Skeletal muscle satellite cell (primary cell): ENCODE results near the gene ABCA2.
A peak's percentile ranks its signal among the peaks of the same experiment; 100 is the strongest.
"Not testable (repeated sequence)": the region's sequence is repeated elsewhere in the genome, so short reads cannot be mapped to it uniquely, and the experiment has no call there.

Source experiments
- H3K27me3 ChIP-seq: 2 replicates; pipeline ENCODE4 v1.7.0; 2013; ENCODE audit warnings: low read length; ENCODE audit not compliant: control insufficient read depth, insufficient read depth
- H3K36me3 ChIP-seq: 2 replicates; pipeline ENCODE4 v1.7.0; 2013; ENCODE audit warnings: mild to moderate bottlenecking, control low read depth, low read length; ENCODE audit not compliant: insufficient read depth
- H3K4me1 ChIP-seq: 2 replicates; pipeline ENCODE4 v1.7.0; 2013; ENCODE audit warnings: low read length; ENCODE audit not compliant: control insufficient read depth, insufficient read depth
- H3K4me2 ChIP-seq: 2 replicates; pipeline ENCODE4 v1.7.0; 2013; ENCODE audit warnings: mild to moderate bottlenecking, low read length
- H3K4me3 ChIP-seq: 2 replicates; pipeline ENCODE4 v1.7.0; 2013; ENCODE audit warnings: low read length
- H3K9ac ChIP-seq: 2 replicates; pipeline ENCODE4 v1.7.0; 2013; ENCODE audit warnings: mild to moderate bottlenecking, low read depth, low read length, moderate library complexity
- H3K9me3 ChIP-seq: replicated peaks from 2 replicates; pipeline ENCODE4 v1.7.0; 2013; ENCODE audit warnings: mild to moderate bottlenecking, control low read depth, low read length

The ABCA2 gene

DNA sequence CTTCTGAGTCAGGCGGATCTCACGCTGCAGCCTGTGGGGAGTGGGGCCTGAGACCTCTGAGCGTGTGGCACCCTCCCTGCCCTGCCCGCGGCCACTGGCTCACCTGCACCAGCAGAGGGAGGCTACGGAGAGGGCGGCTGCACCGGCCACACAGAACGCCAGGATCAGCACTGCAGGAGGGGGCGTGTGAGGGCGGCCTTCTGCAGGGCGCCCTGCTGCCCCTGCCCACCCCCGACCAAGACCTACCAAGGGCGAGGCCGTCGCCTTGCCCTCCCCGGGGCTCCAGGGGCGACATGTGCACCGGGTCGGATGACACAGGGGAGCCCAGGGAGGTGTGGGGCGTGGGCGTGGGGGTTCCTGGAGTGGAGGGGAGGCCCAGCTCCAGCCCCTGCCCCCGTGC lies 12.5 kb upstream of the ABCA2 start:
- peaks cover 17% of the 10 kb centered on the region for H3K4me1 ChIP-seq
- no peak overlapping the region for H3K9ac ChIP-seq
- no peak overlapping the region for H3K4me3 ChIP-seq
- H3K9me3 ChIP-seq: no peaks in the 10 kb centered on the region
- H3K4me2 ChIP-seq: no peak overlapping the region
- H3K27me3 ChIP-seq: no peaks in the 10 kb centered on the region
- H3K36me3 ChIP-seq: peaks cover 13% of the 10 kb centered on the region

DNA sequence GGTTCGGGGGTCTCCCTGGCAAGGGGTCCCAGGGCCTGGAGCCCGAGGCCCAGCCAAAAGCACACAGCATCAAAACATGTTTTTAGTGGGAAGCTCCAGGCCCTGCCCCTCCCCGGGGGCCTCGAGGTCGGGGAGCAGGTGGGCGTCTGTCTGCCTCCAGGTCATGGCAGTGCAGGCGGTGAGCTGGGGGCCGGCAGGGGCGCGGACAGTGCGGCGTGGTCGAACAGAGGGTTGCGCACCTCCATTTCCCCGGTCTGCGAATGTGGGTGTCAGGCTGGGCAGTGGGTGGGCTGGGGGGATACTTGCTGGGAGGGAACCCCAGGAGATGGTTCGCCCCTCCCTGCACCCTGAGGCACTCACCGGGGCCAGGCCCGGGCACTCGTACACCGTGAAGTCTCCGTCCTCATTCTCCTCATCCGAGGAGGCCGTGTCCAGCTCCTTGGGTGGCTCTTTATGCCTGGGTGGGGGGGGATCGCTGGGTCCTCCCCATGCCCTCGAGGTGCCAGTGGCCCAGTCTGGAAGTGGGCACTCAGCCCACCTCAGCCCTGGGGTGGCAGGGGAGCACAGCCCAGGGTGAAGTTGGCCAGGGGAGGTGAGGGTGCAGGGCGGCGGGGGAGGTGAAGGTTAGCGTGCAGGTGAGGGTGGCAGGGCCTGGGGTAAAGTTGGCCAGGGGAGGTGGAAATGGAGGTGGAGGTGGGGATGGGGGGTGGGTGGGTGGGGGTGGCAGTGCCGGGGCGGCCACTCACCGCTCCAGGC lies 11.8 kb upstream of the ABCA2 start:
- Histone ChIP-seq H3K4me3 (no peak overlapping the region), H3K4me2 (no peak overlapping the region), H3K27me3 (no peaks in the 10 kb centered on the region), H3K9ac (no peak overlapping the region), H3K4me1 (peaks cover 14% of the 10 kb centered on the region), H3K36me3 (peaks cover 13% of the 10 kb centered on the region), H3K9me3 (no peaks in the 10 kb centered on the region)

DNA sequence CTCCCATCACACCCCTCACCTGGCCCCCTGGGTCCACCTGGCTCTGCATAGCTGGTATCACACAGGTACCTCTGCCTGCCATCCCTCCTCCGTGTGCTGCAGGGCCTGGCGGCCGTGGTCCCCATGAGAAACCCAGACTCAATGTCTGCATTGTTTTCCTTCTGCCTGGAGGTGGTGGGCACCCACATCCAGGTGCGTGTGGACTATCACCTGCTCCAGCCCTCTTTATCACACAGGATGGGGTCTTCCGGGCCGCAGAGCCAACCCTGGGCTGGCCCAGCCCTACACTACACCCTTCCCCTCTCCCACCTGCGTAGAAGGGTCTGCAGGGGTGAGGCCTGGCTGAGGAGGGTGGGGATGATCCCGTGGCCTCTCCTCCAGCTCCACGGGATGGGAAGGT lies 10.9 kb upstream of the ABCA2 start:
- H3K4me1 ChIP-seq: peaks cover 11% of the 10 kb centered on the region
- H3K36me3 ChIP-seq: peaks cover 13% of the 10 kb centered on the region
- no peaks in the 10 kb centered on the region for H3K27me3 ChIP-seq
- no peak overlapping the region for H3K4me3 ChIP-seq
- no peak overlapping the region for H3K4me2 ChIP-seq
- no peaks in the 10 kb centered on the region for H3K9me3 ChIP-seq
- no peak overlapping the region for H3K9ac ChIP-seq

- Histone ChIP-seq H3K9ac (no peak overlapping the region), H3K4me2 (no peak overlapping the region), H3K4me1 (peaks cover 9% of the 10 kb centered on the region), H3K4me3 (no peak overlapping the region), H3K9me3 (no peaks in the 10 kb centered on the region), H3K27me3 (peaks cover 3% of the 10 kb centered on the region), H3K36me3 (peaks cover 13% of the 10 kb centered on the region)
Measured at GRCh38 chr9:137037483-137037882, 9.4 kb upstream of the ABCA2 start.

- H3K9me3 ChIP-seq: no peaks in the 10 kb centered on the region
- peaks cover 13% of the 10 kb centered on the region for H3K36me3 ChIP-seq
- no peak overlapping the region for H3K4me2 ChIP-seq
- H3K4me3 ChIP-seq: no peak overlapping the region
- H3K4me1 ChIP-seq: peaks cover 9% of the 10 kb centered on the region
- H3K27me3 ChIP-seq: peaks cover 3% of the 10 kb centered on the region
- H3K9ac ChIP-seq: no peak overlapping the region
Measured at GRCh38 chr9:137037035-137037434, 9.0 kb upstream of the ABCA2 start.

- no peak overlapping the region for H3K4me2 ChIP-seq
- H3K4me1 ChIP-seq: peaks cover 10% of the 10 kb centered on the region
- H3K36me3 ChIP-seq: peaks cover 13% of the 10 kb centered on the region
- H3K4me3 ChIP-seq: no peak overlapping the region
- H3K9ac ChIP-seq: no peak overlapping the region
- no peaks in the 10 kb centered on the region for H3K9me3 ChIP-seq
- peaks cover 6% of the 10 kb centered on the region for H3K27me3 ChIP-seq
Measured at GRCh38 chr9:137035937-137036336, 7.9 kb upstream of the ABCA2 start.

- Histone ChIP-seq H3K27me3 (peaks cover 9% of the 10 kb centered on the region), H3K4me1 (peaks cover 15% of the 10 kb centered on the region), H3K36me3 (peaks cover 13% of the 10 kb centered on the region), H3K9me3 (no peaks in the 10 kb centered on the region), H3K9ac (no peak overlapping the region), H3K4me2 (no peak overlapping the region), H3K4me3 (no peak overlapping the region)
Measured at GRCh38 chr9:137035507-137035834, 7.4 kb upstream of the ABCA2 start.

DNA sequence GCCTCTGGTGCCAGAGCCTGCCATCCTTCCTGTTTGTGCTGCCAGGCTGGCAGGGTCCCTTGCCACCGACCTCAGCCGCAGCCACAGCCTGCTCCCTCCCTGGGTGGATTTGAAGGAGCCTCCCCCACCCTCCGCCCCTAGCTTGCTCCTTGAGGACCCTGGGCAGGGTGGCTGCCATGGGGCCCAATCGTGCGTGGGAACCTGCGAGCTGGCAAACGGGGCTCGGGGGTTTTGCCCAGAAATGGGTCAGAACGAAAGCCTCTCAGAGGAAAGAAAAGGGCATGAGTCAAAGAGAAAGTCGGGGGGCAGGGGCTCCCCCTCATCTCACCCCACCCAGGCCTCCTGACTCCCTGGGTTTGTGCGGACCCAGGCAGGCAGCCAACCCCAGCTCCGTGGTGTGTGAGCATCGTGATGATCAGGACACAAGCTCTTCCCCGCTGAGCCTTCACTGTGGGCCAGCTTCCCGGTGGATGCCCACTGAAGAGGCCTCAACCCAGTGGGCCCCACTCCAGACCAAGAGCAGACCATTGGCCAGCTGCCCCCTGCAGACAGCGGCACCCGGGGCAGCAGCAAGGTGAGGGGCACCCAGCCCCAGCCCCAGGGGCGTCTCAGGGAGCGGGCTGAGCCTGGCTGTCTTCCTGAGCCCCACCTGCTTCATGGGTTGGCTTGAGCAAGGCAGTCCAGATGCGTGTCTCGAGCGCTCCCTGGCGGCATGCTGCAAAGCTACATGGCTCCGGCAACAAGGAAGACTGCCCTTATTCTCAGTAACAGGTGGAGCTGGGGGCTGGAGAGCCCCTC lies 6.9 kb upstream of the ABCA2 start:
- H3K4me2 ChIP-seq: peak overlapping the region; percentile 4
- H3K4me3 ChIP-seq: no peak overlapping the region
- H3K4me1 ChIP-seq: peaks cover 17% of the 10 kb centered on the region
- H3K9ac ChIP-seq: no peak overlapping the region
- peaks cover 9% of the 10 kb centered on the region for H3K27me3 ChIP-seq
- peaks cover 13% of the 10 kb centered on the region for H3K36me3 ChIP-seq
- no peaks in the 10 kb centered on the region for H3K9me3 ChIP-seq

DNA sequence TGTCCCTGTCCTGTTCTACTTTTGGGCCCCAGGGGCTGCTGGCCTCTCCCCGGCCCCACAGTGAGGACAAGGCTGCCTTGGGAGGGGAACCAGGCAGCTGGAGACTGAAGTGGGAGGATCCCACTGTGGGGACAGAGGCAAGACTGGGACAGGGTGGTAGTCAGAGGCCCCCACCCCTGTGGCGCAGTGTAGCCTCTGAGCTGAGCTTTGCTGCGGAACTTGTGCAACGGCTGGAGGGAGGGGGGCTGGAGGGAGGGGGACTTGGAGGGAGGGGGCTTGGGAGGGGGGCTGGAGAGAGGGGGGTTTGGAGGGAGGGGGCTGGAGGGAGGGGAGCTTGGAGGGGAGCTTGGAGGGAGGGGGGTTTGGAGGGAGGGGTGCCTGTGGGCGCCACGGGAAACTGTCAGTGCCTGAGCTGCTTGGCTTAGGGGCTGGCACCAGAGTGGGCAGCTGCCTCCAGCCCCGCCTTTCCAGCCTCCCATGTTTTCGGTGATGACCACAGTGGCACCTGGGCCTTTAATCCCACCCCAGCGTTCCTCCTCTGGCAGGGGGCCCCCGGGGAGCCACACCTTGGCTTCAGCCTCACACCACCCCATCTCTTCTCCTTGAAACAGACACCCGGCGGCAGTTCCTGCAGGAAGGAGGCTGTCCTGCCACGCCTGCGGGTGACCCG lies 6.1 kb upstream of the ABCA2 start:
- Histone ChIP-seq H3K4me1 (peaks cover 17% of the 10 kb centered on the region), H3K4me2 (peak overlapping the region; percentile 4), H3K36me3 (peaks cover 6% of the 10 kb centered on the region), H3K27me3 (peaks cover 9% of the 10 kb centered on the region), H3K9me3 (no peaks in the 10 kb centered on the region), H3K9ac (no peak overlapping the region), H3K4me3 (no peak overlapping the region)

DNA sequence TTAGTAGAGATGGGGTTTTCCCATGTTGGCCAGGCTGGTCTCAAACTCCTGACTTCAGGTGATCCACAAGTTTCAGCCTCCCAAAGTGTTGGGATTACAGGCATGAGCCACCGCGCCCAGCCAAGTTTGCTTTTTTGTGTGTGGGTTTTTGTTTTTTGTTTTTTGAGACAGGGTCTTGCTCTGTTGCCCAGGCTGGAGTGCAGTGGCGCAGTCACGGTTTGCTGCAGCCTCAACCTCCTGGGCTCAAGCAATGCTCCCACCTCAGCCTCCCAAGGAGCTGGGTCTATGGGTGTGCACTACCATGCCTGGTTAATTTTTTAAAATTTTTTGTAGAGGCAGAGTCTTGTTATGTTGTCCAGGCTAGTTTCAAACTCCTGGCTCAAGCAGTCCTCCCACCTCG lies 5.4 kb upstream of the ABCA2 start:
- H3K9ac ChIP-seq, H3K4me2 ChIP-seq: not testable (repeated sequence)

GRCh38 chr9:137032858-137033257 lies 4.8 kb upstream of the ABCA2 start:
- Histone ChIP-seq H3K9ac (no peak overlapping the region), H3K27me3 (peaks cover 9% of the 10 kb centered on the region), H3K4me1 (peaks cover 25% of the 10 kb centered on the region), H3K4me3 (no peak overlapping the region), H3K9me3 (no peaks in the 10 kb centered on the region), H3K36me3 (no peaks in the 10 kb centered on the region), H3K4me2 (no peak overlapping the region)

More for the DNA sequence above, 5.4 kb upstream of the ABCA2 start:
- not testable (repeated sequence) for H3K4me3 ChIP-seq, H3K36me3 ChIP-seq, H3K9me3 ChIP-seq, H3K27me3 ChIP-seq
- peaks cover 22% of the 10 kb centered on the region for H3K4me1 ChIP-seq
